DND-41 (cell line): ENCODE results near the gene TMEM8B.

Source experiments
- ATAC-seq: fragments of 200-7000 bp; cut with Tn5 transposase; 3 replicates; pipeline ENCODE4 v1.9.1; 2021; ENCODE audit warnings: low read depth; ENCODE audit not compliant: insufficient read depth
- DNase-seq: peaks from one replicate; pipeline ENCODE4 v3.0.0-alpha.2; 2020
- H2AFZ ChIP-seq: 2 replicates; pipeline ENCODE4 v1.6.0; 2012; ENCODE audit warnings: low read depth, low read length
- H3K27ac ChIP-seq: 2 replicates; pipeline ENCODE4 v1.5.1; 2012; ENCODE audit warnings: low read length, inconsistent platforms
- H3K27me3 ChIP-seq: fragments of 200-600 bp; sonication (generic); 2 replicates; pipeline ENCODE4 v1.6.0; 2012; ENCODE audit warnings: low read length, mild to moderate bottlenecking, inconsistent platforms; ENCODE audit not compliant: insufficient read depth, poor library complexity
- H3K36me3 ChIP-seq: 2 replicates; pipeline ENCODE4 v1.5.1; 2012; ENCODE audit warnings: low read length, inconsistent platforms; ENCODE audit not compliant: insufficient read depth
- H3K4me1 ChIP-seq: 2 replicates; pipeline ENCODE4 v1.5.1; 2012; ENCODE audit warnings: mild to moderate bottlenecking, low read length; ENCODE audit not compliant: insufficient read depth
- H3K4me2 ChIP-seq: 2 replicates; pipeline ENCODE4 v1.6.0; 2012; ENCODE audit warnings: mild to moderate bottlenecking, moderate library complexity, low read length, inconsistent platforms; ENCODE audit not compliant: insufficient read depth
- H3K4me3 ChIP-seq, 2 experiments: fragments of 200-600 bp in 1 of 2; shearing (Covaris generic) in 1 of 2; 2 replicates each; pipeline ENCODE4 v1.5.1; 2012 to 2016; ENCODE audit warnings: inconsistent platforms in 2 of 2, low read length in 2 of 2, mild to moderate bottlenecking in 2 of 2, low read depth in 1 of 2, moderate library complexity in 1 of 2
- H3K79me2 ChIP-seq: 2 replicates; pipeline ENCODE4 v1.6.0; 2012; ENCODE audit warnings: low read length, inconsistent platforms; ENCODE audit not compliant: insufficient read depth
- H3K9ac ChIP-seq: 2 replicates; pipeline ENCODE4 v1.6.0; 2012; ENCODE audit warnings: low read depth, mild to moderate bottlenecking, inconsistent platforms, low read length, moderate library complexity
- H3K9me3 ChIP-seq: 2 replicates; pipeline ENCODE4 v1.5.1; 2012; ENCODE audit warnings: low read length, moderate library complexity, mild to moderate bottlenecking, inconsistent platforms; ENCODE audit not compliant: insufficient read depth, severe bottlenecking
- H4K20me1 ChIP-seq: 2 replicates; pipeline ENCODE4 v1.6.0; 2012; ENCODE audit warnings: low read length; ENCODE audit not compliant: insufficient read depth
- EZH2 ChIP-seq: IDR thresholded peaks from 3 replicates; pipeline ENCODE4 v1.6.1; 2012; ENCODE audit warnings: borderline replicate concordance, low read depth, mild to moderate bottlenecking, moderate library complexity, low read length, inconsistent platforms; ENCODE audit not compliant: severe bottlenecking
- TF ChIP-seq, protein P1 (sequence below): IDR thresholded peaks from 2 replicates; pipeline ENCODE4 v1.5.1; 2012; ENCODE audit warnings: borderline replicate concordance, low read length, moderate library complexity, mild to moderate bottlenecking; ENCODE audit not compliant: poor library complexity, severe bottlenecking; ENCODE audit errors: extremely low read depth

The TMEM8B gene

DNA sequence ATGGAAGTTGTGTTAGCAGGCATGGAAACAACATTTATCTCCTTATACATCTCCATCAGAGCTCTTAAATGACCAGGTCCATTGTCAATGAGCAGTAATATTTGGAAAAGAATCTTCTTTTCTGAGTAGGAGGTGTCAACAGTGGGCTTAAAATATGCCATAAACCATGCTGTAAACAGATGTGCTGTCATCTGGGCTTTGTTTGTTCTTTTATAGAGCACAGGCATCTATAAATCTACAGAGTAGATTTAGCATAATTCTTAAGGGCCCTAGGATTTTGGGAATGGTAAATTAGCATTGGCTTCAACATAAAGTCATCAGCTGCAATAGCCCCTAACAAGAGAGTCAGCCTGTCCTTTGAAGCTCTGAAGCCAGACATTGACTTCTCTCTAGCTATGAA lies 69.3 kb downstream of the TMEM8B start:
- no peak for DNase-seq
- ATAC-seq, result no peak
- no peak overlapping the region for H2AFZ ChIP-seq

DNA sequence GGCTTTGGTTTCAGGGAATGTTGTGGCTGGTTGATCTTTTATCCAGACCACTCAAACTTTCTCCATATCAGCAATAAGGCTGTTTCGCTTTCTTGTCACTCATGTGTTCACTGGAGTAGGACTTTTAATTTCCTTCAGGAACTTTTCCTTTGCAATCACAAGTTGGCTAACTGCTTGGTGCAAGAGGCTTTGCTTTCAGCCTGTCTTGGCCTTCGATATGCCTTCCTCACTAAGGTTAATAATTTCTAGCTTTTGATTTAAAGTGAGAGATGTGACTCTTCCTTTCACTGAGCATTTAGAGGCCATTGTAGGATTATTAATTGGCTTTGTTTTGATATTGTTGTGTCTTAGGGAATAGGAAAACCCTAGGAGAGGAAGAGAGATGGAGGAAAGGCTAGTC lies 70.0 kb downstream of the TMEM8B start:
- Histone ChIP-seq H3K9me3 (no peaks in the 10 kb centered on the region), H3K36me3 (no peaks in the 10 kb centered on the region), H4K20me1 (no peaks in the 10 kb centered on the region), H3K27me3 (peaks cover 12% of the 10 kb centered on the region), H3K4me1 (no peaks in the 10 kb centered on the region), H3K9ac (no peak overlapping the region), H3K79me2 (no peaks in the 10 kb centered on the region), H3K4me2 (no peak overlapping the region), H3K27ac (no peak overlapping the region), H2AFZ (no peak overlapping the region), H3K4me3 (no peak overlapping the region)
- DNase-seq (no peak), ATAC-seq (no peak)
- TF ChIP-seq, protein P1, sequence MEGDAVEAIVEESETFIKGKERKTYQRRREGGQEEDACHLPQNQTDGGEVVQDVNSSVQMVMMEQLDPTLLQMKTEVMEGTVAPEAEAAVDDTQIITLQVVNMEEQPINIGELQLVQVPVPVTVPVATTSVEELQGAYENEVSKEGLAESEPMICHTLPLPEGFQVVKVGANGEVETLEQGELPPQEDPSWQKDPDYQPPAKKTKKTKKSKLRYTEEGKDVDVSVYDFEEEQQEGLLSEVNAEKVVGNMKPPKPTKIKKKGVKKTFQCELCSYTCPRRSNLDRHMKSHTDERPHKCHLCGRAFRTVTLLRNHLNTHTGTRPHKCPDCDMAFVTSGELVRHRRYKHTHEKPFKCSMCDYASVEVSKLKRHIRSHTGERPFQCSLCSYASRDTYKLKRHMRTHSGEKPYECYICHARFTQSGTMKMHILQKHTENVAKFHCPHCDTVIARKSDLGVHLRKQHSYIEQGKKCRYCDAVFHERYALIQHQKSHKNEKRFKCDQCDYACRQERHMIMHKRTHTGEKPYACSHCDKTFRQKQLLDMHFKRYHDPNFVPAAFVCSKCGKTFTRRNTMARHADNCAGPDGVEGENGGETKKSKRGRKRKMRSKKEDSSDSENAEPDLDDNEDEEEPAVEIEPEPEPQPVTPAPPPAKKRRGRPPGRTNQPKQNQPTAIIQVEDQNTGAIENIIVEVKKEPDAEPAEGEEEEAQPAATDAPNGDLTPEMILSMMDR, result no peak
- TF ChIP-seq EZH2, result no peak

More for the DNA sequence above, 69.3 kb downstream of the TMEM8B start:
- no peak overlapping the region for H3K4me3 ChIP-seq
- H3K9ac ChIP-seq, result no peak overlapping the region
- no peaks in the 10 kb centered on the region for H3K36me3 ChIP-seq
- no peaks in the 10 kb centered on the region for H4K20me1 ChIP-seq
- no peaks in the 10 kb centered on the region for H3K9me3 ChIP-seq
- H3K4me1 ChIP-seq, result no peaks in the 10 kb centered on the region
- TF ChIP-seq, protein P1, result no peak
- TF ChIP-seq EZH2, result no peak
- H3K27ac ChIP-seq, result no peak overlapping the region
- H3K27me3 ChIP-seq, result peaks cover 15% of the 10 kb centered on the region
- H3K4me2 ChIP-seq, result no peak overlapping the region
- no peaks in the 10 kb centered on the region for H3K79me2 ChIP-seq

DNA sequence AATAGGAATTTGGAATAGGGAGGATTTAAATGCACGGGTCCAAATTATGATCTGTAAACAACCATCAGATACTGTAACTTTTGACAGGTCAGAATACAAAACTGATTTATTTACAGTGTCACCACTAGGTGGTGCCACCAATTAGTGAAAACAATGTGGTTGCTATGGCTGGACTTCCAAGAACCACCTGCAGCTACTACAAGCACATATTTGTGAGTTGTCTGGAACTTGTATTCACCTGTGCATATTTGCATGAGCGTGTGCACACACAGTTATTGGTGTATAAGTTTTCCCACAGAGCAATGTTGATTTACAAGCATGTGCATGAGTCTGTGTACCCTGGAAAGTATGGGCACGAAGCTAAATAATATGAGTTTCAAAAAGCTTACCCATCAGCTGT lies 74.0 kb downstream of the TMEM8B start:
- no peak overlapping the region for H3K4me3 ChIP-seq
- no peaks in the 10 kb centered on the region for H3K36me3 ChIP-seq
- H4K20me1 ChIP-seq, result no peaks in the 10 kb centered on the region
- H2AFZ ChIP-seq, result no peak overlapping the region
- TF ChIP-seq, protein P1, result peak; percentile 75
- TF ChIP-seq EZH2, result no peak
- H3K4me1 ChIP-seq, result no peaks in the 10 kb centered on the region
- H3K4me2 ChIP-seq, result no peak overlapping the region
- H3K9ac ChIP-seq, result no peak overlapping the region
- ATAC-seq (peak; percentile 78), DNase-seq (peak; percentile 50)
- no peaks in the 10 kb centered on the region for H3K9me3 ChIP-seq
- no peak overlapping the region for H3K27ac ChIP-seq
- H3K27me3 ChIP-seq, result peaks cover 7% of the 10 kb centered on the region
- H3K79me2 ChIP-seq, result no peaks in the 10 kb centered on the region

DNA sequence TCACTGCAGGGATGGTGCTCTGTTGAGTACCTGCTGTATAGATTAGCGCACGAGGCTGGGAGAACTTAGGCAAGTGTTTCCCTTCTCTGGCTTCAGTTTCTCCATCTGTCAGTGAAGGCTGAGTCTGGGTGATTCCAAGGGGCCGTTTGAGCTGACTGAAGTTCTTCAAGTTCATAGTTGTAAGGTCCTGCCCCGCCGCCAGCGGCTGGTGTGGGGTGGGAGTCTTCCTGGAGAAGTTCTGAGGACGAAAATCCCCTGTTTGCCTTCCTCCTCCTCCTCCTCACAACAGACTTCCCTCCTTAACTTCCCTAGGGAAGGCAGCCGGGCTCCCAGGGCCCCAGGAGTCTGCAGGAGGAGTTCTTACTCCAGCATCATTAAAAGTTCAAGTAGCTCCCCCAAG lies 75.3 kb downstream of the TMEM8B start:
- Histone ChIP-seq H3K4me2 (no peak overlapping the region), H3K27me3 (no peaks in the 10 kb centered on the region), H3K79me2 (no peaks in the 10 kb centered on the region), H3K9me3 (no peaks in the 10 kb centered on the region), H4K20me1 (no peaks in the 10 kb centered on the region), H3K36me3 (no peaks in the 10 kb centered on the region), H2AFZ (no peak overlapping the region), H3K4me1 (no peaks in the 10 kb centered on the region), H3K27ac (no peak overlapping the region), H3K4me3 (no peak overlapping the region), H3K9ac (no peak overlapping the region)
- no peak for DNase-seq
- no peak for ATAC-seq
- TF ChIP-seq EZH2, result no peak
- TF ChIP-seq, protein P1, result no peak
